Measurements from ENCODE around the gene INTS15.
"Not testable (repeated sequence)": the region's sequence is repeated elsewhere in the genome, so short reads cannot be mapped to it uniquely, and the experiment has no call there.

INTS15 gene

GRCh38 chr7:6563936-6564770 is 25.7 kb upstream of the INTS15 start:
- no peak for DNase-seq (ENCODE audit: low read depth)
- no peak overlapping the region for H3K4me3 ChIP-seq (replicated peaks; ENCODE audit: low read depth, low read length)
- TF ChIP-seq CTCF (IDR thresholded peaks at IDR 0.05; ENCODE audit: low read length, missing control alignments): no peak

GRCh38 chr7:6565655-6566054 is 24.2 kb upstream of the INTS15 start:
- H3K4me3 ChIP-seq (replicated peaks; ENCODE audit: low read depth, low read length): no peak overlapping the region
- DNase-seq (ENCODE audit: low read depth): no peak
- TF ChIP-seq CTCF (IDR thresholded peaks at IDR 0.05; ENCODE audit: low read length, missing control alignments): no peak

GRCh38 chr7:6567886-6568285 is 21.9 kb upstream of the INTS15 start:
- no peak for TF ChIP-seq CTCF (IDR thresholded peaks at IDR 0.05; ENCODE audit: low read length, missing control alignments)
- no peak for DNase-seq (ENCODE audit: low read depth)
- no peak overlapping the region for H3K4me3 ChIP-seq (replicated peaks; ENCODE audit: low read depth, low read length)

- DNase-seq (ENCODE audit: low read depth): no peak
- no peak overlapping the region for H3K4me3 ChIP-seq (replicated peaks; ENCODE audit: low read depth, low read length)
- no peak for TF ChIP-seq CTCF (IDR thresholded peaks at IDR 0.05; ENCODE audit: low read length, missing control alignments)
These were observed 18.6 kb upstream of the INTS15 start for GRCh38 chr7:6571160-6571779.

GRCh38 chr7:6575281-6576023 is 14.4 kb upstream of the INTS15 start:
- no peak overlapping the region for H3K4me3 ChIP-seq (replicated peaks; ENCODE audit: low read depth, low read length)
- DNase-seq (ENCODE audit: low read depth): no peak
- TF ChIP-seq CTCF (IDR thresholded peaks at IDR 0.05; ENCODE audit: low read length, missing control alignments): no peak

- H3K4me3 ChIP-seq (replicated peaks; ENCODE audit: low read depth, low read length): peak overlapping the region; percentile 77
- TF ChIP-seq CTCF (IDR thresholded peaks at IDR 0.05; ENCODE audit: low read length, missing control alignments): no peak
- no peak for DNase-seq (ENCODE audit: low read depth)
These were observed 13.6 kb upstream of the INTS15 start for GRCh38 chr7:6576024-6576866.

GRCh38 chr7:6576867-6577368 is 12.9 kb upstream of the INTS15 start:
- peak overlapping the region; percentile 77 for H3K4me3 ChIP-seq (replicated peaks; ENCODE audit: low read depth, low read length)
- not testable (repeated sequence) for DNase-seq (ENCODE audit: low read depth)

Data from fibroblast of pulmonary artery (primary cell).